Measurements from ENCODE around the gene NATD1.

Gene NATD1

DNA sequence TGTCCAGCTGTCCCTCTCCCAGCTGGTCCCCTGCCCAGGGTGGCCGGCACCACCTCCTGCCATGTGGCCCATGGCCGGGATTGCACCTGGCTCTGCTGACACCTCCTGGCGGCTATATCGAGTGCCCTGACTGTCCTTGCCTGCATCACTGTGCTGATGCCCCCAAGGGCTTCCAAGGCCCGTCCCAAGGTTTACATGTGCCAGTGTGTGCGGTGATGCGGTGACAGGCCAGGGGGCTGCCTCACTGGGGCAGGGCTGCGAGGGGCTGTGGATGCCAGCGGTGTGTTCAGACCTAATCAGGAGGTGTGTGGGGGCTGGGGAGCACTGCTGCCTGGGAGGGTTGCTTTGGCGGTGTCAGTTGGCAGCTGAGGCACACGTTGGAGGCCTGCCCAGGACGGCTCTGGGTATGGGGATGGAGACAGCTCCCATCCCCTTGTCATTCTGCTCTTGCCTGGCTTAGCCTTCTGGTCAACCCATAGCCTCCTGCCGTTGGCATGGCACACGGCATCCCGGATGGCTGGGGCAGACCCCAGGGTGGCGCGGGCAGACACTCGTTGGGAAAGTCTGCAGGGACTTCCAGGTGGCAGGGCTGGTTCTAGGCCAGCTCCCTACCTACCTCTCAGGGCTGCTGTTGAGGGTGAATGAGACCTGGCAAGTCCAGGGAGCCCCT is 36.8 kb upstream of the NATD1 start:
- no peak for DNase-seq (ENCODE audit: low read depth)

DNA sequence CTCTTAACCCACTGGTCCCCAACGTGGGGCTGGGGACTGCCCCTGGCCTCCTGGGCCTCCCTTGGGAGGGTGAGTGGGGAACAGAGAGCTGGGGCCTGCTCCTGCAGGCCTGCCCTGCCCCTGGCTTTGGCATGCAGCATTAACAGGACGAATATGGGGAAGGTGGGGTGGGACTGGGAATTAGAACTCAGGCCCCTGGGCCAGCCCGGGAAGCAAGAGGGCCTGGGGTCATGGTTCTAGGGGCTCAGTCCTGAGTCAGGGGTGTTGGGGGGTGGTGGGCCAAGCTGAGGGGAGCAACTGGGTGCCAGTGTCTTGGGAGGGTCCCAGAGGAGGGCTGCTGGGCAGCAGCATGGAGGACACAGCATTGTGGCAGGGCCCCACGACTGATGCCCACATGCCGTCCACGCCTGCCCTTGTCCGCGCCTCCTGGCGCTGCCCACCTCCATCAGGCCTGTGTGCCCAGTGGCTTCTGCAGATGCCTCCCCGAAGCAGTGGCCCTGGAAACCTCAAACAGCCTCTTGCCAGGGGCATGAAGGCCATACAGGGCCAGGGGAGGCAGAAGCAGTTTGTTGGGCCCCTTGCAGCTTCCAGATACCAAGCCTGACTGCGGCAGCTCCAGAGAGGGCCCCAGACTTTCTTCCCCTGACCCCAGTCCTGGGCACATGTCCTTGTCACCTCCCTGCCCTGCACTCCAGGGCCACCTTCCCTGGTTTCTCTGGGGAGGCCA is 36.1 kb upstream of the NATD1 start:
- no peak for DNase-seq (ENCODE audit: low read depth)

DNA sequence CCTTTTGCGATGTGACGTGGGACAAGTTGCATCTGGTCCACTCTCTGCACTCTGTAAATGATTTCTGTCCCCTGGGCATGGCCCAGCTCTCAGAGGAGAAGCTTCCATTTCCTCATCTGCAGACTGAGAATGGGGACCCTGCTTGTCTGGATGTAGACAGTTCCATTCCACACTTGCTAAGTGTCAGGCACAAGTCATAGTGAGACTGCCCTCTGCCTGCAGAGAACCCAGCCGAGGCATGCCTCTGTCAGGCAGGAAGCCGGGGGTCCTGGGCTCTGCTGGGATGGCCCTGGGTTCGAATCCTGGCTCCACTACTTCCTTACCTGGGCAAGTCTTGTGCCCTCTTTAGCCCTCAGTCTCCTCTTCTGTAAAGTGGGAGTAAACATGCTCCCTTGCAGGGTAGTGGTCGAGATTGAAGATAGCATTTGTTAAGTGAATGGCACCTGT is 35.4 kb upstream of the NATD1 start:
- no peak for DNase-seq (ENCODE audit: low read depth)

DNA sequence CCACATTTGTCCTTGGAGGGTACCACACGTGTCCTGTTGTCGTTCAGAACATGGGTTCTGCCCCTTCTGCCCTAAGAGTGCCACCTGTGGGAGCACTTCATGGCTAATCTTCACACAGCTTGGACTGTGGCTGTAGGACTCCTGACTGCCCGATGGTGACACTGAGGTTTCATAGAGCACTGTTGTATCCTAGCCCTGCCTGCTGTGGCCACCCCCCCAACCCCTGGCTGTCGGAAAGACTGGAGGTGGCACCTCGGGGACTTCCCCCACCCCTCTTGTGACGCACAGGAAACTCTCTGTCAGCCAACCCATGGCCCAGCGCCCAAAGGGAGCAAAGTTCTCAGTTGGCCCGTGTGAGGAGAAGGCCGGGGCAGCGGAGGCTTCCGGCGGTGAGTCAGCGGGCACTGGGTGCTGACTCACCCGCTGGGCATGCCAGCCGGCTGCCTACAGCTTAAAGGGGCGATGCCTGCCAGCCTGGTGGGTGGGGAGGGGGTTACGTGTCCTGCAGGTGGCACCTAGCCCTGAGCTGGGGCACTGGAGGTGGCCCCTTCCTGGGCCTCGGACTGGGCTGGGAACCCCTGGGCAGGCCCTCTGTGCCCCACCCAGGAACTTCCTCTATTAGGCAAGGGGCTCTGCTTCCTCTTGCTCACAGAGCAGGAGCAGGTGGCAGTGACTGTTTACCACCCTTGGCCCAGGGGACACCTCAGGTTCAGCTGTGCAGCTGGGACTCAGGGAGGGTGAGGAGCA is 34.7 kb upstream of the NATD1 start:
- peak; percentile 92 for DNase-seq (ENCODE audit: low read depth)

DNA sequence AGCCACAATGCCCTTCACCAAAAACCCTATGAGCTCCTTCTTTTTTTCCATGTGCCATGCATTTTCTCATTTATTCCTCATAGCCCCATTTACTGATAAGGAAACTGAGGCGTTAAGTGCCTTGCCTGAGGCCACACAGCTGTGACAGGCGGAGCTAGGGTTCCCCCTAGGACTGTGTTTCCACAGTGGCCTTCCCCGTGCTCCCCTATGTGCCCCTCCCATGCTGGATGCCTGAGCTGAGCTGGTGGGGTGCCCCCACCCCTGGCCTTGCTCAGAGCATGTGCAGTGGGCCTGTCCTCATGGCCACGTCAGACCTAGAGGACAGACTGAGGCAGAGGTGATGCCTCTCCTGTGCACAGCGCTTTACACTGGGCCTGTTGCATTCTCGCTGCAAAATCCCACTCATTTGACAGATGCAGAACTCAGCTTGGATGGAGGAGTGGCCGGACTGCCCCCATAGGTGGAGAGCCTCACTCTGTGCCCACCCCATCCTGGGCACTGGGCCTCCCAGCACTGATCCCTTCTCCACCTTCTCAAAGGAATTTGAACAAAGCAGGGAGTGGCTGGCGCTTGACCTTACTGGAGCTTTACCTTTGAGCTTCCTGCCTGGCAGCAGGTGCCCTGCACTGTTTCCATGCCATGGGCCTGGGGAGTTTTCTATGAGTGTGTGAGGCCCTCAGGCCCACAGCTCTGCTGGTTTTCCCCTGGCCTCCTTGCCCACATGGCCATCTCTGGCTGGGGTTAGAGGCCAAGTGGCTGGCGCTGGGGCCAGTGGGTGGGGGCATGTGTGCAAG is 33.9 kb upstream of the NATD1 start:
- no peak for DNase-seq (ENCODE audit: low read depth)

DNA sequence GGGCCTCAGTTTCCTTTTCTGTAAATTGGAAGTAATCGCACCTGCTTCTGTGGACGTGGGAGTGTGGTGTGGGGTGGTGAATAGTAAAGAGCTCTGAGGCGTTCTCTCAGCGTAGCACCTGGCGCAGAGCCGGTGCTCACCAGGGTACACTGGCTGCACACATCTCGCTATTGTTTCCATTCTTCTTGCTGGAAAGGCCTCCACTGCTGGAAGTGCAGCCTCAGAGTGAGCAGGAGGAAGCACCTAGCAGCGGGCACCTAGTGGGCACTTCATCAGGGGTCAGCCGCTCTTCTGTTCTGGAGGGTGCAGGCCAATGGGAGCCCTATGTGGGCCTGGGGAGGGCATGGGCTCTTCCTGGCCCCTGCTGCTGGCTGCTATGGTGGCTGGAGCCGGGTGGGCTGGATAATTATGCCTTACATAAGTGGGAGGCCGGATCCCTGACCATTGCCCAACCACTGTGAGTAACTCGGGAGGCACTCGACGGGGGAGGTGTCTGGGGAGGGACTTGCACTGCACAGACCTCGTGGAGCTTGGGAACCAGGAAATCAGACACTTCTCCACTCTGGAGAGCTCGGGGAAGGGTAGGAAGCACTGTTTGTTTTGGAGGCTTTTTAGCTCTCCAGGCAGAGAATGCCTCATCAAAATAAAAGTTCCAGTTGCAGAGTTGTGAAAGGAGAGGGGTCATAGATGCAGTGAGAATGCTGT is 33.0 kb upstream of the NATD1 start:
- no peak for DNase-seq (ENCODE audit: low read depth)

DNA sequence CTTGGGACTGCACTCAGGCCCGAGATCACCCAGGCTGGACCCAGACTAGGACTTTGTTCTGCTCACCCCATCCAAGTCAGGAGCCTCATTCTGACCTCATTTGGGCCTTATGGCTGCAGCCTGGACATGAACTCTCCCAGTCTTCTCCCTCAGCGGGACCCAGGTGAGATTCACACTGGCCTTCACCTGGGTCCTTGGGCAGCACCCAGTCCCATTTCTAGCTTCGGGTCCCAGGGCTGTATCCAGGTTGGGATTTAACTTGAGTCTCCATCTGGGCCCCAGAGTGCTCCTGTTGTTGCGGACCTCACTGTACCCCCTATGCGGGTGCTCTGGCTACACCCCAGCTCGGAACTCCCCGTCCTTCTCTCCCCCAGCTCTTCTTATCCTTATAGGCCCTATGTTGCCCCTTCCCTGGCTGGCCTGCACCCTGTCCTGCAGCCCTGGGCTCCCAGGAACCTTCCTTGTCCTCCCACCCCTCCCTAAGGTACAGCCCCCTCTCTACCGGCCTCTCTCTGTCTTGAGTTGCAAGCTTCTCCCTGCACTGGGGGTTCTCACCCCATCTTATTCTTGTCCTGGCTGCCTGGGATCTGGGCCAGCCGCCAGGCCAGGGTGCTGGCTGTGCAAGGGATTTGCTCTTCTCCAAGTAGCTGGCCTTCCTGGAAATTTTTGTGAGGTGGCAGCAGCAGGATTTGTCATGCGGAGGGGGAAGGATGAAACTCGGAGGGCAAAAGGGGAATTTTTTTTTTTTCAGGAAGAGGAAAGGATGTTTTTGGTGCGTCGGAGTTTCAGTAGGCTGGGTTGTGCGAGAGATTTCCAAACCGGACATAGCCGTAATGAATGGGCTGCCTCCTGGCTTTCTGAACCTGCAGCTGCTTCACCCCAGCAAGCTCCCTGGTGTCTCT is 32.2 kb upstream of the NATD1 start:
- DNase-seq (ENCODE audit: low read depth) = no peak

DNA sequence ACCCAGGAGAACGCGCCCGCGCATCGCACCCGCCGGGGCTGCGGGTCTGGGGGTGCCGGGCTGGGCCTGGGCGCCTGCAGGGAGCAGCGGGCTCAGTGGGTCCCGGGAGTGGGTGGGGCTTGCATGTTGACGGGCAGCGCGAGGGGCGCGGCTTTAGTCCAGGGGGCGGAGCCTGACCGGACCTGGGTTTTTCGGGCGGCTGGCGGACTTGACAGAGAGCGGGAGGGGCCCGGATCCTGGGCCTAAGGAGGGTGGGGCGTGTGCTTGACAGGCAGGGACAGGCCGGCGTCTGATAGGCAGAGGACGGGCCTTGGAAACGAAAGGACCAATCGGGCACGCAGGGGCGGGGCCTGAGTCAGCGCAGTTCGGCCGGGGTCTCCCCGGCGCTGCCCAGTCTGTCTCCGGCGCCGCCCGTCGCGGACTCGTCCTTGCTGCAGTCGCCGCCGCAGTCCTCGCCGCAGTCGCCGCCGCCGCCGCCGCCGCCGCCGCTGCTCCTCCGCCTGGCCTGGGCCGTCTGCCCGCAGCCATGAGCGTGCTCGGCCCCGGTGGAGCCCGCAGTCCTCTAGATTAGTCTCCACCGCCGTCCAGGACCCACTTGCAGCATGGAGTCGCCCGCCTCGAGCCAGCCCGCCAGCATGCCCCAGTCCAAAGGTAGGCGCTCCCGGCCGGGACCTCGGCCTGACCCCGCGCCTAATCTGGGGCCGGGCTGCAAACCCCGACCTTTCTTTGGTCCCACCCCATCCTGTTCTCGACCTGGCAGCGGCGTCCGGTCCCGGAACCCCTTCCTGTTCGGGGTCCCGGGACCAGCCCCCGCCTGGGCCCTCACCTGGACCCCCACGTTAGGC is 31.3 kb upstream of the NATD1 start, which contains the start of gene MAP2K3:
MAP2K3 (plus strand) TSS at position 393 of the 845 bp plus-strand sequence; CDS start at position 603, 210 bp downstream.
- DNase-seq (ENCODE audit: low read depth) = peak; percentile 90

DNA sequence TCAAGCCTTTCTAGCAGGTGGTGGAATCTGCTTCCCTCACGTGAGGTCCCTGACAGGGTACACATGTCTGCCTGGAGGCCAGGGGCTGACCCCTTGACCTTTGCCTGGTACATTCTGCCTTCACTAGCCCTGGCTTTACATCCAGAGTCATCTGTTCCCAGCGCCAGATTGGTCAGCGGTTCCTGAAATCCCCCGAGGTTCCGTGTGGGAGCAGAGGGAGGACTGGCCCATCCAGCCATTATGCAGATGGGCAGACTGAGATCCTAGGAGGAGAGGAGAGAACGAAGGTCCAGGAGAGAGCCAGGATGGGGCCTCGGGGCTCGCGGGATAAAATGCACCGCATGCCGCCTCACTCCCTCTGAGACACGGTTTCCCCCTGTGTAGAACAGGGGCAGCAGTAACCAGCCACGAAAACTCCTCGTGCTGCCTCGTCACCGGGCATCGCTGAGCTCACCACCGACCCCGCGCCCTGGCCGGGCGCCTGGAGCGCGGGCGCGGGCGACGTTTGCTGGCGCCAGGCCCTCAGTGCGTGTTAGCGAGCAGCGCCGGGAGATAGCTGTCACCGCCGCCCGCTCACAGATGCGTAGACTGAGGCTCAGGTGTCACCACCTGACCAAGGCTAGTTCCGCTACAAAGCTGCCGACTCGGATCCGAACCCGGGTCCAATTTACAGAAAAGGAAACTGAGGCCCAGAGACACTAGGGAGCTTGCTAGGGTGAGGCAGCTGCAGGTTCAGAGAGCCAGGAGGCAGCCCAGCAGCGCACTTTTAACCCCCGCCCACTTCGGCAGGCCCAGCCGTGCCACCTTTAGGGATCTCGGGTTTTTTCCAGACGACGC is 30.5 kb upstream of the NATD1 start:
- DNase-seq (ENCODE audit: low read depth) = no peak

DNA sequence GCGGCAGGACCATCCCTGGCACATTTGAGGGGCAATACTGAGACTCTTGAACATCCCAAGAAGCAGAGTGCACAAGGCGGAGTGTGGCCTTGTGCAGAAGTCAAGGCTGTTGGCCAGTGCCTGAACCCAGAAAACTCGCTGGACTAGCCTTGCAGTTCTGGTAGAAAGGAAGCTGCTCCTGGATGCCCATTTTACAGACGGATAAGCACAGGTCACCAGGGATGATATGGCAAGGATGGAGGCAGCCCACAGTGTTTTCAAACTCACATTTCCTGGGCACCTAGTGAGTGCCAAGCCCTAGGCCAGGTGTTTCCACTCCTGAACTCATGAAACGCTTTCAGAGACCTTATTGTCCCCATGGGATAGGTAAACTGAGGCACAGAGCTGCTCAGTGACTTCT is 29.6 kb upstream of the NATD1 start:
- DNase-seq (ENCODE audit: low read depth) = no peak

DNA sequence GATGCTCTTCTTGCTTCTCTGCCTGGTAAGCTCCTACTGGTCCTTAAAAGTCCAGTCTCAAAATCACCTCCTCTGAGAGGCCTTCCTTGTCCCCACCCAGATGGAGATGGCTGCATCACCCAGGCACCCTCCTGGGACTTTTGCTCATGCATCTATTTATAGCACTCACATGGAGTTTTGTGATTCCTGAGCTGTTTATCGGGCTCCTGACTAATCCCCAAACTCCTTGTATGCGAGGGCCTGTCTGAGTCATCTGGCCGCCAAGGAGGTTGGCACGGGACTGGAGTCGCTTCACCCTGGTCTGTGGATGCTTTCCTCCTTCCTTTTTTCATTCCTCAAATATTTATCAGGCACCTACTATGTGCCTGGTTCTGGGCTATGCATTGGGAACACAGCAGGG is 29.0 kb upstream of the NATD1 start:
- DNase-seq (ENCODE audit: low read depth) = no peak

DNA sequence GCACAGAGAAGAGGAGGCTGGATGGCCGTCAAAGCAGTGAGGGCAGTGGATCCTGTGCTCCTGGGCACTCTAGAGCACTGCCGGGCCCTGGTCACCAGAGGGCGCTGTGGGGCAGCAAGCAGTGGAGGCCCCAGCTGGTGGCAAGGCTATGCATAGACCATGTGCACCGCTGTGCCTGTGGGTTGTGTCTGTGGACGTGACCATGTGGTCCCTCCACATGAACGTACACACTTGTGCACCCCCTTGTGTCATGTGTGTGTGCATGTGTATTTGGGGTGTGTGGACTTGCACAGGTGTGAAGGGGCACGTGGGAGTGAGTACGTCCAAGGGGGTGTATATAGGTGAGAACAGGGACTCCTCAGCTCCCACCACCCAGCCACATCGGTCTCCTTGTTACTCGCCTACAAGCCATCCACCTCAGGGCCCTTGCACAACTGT is 26.9 kb upstream of the NATD1 start:
- peak; percentile 92 for DNase-seq (ENCODE audit: low read depth)

DNA sequence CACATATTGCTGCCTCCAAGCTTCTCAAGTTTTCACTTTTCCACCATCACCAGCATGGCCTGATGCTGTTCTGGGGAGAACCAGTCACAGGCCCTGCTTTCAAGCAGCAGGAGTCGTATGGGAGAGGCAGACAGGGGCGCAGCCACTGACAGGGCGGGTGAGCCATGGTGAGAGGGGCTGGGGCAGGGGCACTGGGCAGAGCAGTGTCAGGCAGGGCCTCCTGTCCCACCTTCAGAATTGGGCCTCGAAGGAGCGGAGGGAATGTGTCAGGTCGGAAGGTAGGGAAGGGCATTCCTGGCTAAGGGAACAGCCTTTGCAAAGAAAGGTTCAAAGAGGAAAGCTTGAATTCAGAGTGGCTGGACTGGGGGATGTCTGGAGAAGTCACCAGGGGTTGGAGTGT is 26.4 kb upstream of the NATD1 start:
- DNase-seq (ENCODE audit: low read depth) = no peak

DNA sequence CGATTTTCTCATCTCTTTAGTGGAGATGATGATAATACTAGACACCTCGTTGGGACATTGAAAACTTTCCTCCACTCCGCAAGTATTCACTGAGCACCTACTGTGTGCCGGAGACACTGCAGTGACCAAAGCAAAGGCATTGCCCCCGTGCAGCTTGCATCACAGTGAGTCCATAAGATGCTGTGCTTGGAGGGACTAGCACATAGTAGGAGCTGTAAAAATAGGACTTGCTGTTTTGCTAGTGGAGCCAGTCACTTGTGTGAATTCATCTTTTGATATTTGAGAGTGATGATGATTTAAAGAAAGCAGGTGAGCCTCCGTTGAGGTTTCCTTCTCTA is 26.0 kb upstream of the NATD1 start:
- no peak for DNase-seq (ENCODE audit: low read depth)

DNA sequence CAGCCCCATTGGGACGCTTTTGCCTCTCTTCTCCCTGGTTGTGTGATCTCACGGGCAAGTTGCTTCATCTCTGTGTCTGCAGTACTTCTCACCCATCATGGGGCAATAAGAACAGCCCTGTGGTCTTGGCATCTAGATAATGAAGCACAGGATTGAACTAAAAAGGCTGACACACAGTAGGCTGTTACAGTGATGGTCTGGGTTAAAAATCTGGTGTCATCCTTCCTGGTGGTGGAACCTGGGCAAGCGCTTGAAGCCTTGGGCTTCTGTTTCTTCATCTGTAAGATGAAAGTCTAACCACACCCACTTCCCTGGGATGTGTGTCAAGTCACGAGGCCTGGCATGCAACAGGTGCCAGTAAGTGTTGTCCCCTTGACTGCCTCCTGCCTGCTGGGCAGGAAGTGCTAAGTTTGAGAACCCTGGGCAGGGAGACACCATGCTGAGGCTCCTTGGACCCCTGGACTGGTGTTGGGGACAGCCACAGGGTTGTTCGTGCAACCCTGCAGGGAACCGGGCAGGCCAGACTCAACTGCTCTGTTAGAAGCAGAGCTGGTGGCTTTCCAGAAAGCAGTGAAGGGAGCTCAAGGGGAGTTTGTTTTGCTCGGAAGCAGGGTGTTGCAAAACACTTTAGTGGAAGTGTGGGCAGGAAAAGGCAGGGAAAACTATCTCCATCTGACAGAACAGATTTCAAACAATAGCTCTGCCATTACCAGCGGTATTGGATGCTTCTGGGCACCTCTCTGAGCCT is 25.4 kb upstream of the NATD1 start:
- DNase-seq (ENCODE audit: low read depth) = no peak

DNA sequence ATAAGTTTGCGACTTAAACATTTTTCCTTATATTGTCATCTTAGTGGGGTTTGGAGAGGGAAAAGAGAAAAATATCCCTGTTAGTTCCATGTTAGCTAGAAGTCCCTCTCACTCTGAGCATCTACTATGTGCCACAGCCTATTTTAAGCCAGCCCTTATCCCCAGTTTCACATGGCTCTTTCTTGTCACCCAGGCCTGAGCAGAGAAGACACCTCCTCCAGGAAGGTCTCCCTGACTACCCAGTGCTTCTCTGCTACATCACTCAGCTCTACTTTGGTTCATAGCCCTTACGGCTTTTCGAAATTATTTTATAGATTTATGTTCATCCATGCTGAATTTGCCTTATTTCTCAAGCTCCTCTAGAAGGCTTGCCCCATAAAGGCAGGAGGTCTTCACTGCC is 24.1 kb upstream of the NATD1 start:
- DNase-seq (ENCODE audit: low read depth) = no peak

DNA sequence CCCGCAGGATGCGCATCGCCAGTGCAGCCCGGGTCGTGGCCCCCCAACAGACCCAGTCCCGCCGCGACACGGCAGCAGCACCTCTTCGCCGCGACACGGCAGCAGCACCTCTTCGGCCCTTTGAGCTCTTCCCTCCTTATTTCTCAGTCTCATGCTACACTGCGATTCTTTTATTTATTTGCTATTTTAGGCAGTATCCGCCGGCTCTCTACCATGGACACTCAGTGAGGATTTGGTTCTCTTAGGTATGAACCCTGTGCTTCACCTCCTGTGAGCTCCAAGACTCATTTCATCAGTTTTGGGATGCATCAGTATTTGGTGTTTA is 23.0 kb upstream of the NATD1 start:
- no peak for DNase-seq (ENCODE audit: low read depth)
